ENCODE measurements around the gene AFDN. TPM values are rescaled to one million over a fixed set of nuclear protein-coding genes. Genes with fewer than 3 reads are reported as not detected.

AFDN gene
- total and polyA plus RNA-seq, 3 donors from 2014 or later, result 87.6 to 333 (median 291) TPM

GRCh38 chr6:167804281-167805013 is 22.3 kb upstream of the AFDN start:
- no peak for DNase-seq
- intact Hi-C loops (cut with DNase I; ENCODE audit: low total_unique reads), result no loop called here
- Histone ChIP-seq H3K9me3 (no peaks in the 10 kb centered on the region), H3K36me3 (ENCODE audit: low read depth, missing control alignments) (no peaks in the 10 kb centered on the region), H3K27ac (no peak overlapping the region), H3K4me3 (no peak overlapping the region), H3K27me3 (no peaks in the 10 kb centered on the region), H3K4me1 (no peaks in the 10 kb centered on the region)
- TF ChIP-seq POLR2A (IDR thresholded peaks at IDR 0.05) (no peak), CTCF (IDR thresholded peaks at IDR 0.05) (no peak)
- WGBS, 2 donors, result 94 to 99% methylated on average over 17 to 24 of the region's 24 CpGs

- Histone ChIP-seq H3K27me3 (no peaks in the 10 kb centered on the region), H3K27ac (no peak overlapping the region), H3K4me1 (no peaks in the 10 kb centered on the region), H3K36me3 (ENCODE audit: low read depth, missing control alignments) (no peaks in the 10 kb centered on the region), H3K4me3 (no peak overlapping the region), H3K9me3 (no peaks in the 10 kb centered on the region)
- WGBS, 2 donors, result 34 to 52% methylated on average over 8 of the region's 8 CpGs
- intact Hi-C loops (cut with DNase I; ENCODE audit: low total_unique reads), result no loop called here
- TF ChIP-seq CTCF (IDR thresholded peaks at IDR 0.05) (no peak), POLR2A (IDR thresholded peaks at IDR 0.05) (no peak)
- no peak for DNase-seq
Measured at GRCh38 chr6:167805349-167806060, 21.2 kb upstream of the AFDN start.

- Histone ChIP-seq H3K4me3 (no peak overlapping the region), H3K36me3 (ENCODE audit: low read depth, missing control alignments) (no peaks in the 10 kb centered on the region), H3K27ac (no peak overlapping the region), H3K27me3 (no peaks in the 10 kb centered on the region), H3K4me1 (no peaks in the 10 kb centered on the region), H3K9me3 (no peaks in the 10 kb centered on the region)
- intact Hi-C loops (cut with DNase I; ENCODE audit: low total_unique reads), result no loop called here
- WGBS, 2 donors, result 34 to 40% methylated on average over 4 of the region's 4 CpGs
- TF ChIP-seq CTCF (IDR thresholded peaks at IDR 0.05) (no peak), POLR2A (IDR thresholded peaks at IDR 0.05) (no peak)
- no peak for DNase-seq
Measured at GRCh38 chr6:167806061-167806700, 20.5 kb upstream of the AFDN start.

- Histone ChIP-seq H3K4me1 (no peaks in the 10 kb centered on the region), H3K27me3 (no peaks in the 10 kb centered on the region), H3K27ac (no peak overlapping the region), H3K9me3 (no peaks in the 10 kb centered on the region), H3K4me3 (no peak overlapping the region), H3K36me3 (ENCODE audit: low read depth, missing control alignments) (no peaks in the 10 kb centered on the region)
- 80 to 86% methylated on average over 6 of the region's 6 CpGs for WGBS, 2 donors
- DNase-seq, result no peak
- intact Hi-C loops (cut with DNase I; ENCODE audit: low total_unique reads), result no loop called here
- TF ChIP-seq POLR2A (IDR thresholded peaks at IDR 0.05) (no peak), CTCF (IDR thresholded peaks at IDR 0.05) (no peak)
Measured at GRCh38 chr6:167807200-167807599, 19.5 kb upstream of the AFDN start.
